Measurements from ENCODE around the gene PVR.
"Not testable (repeated sequence)": the region's sequence is repeated elsewhere in the genome, so short reads cannot be mapped to it uniquely, and the experiment has no call there.

PVR gene

DNA sequence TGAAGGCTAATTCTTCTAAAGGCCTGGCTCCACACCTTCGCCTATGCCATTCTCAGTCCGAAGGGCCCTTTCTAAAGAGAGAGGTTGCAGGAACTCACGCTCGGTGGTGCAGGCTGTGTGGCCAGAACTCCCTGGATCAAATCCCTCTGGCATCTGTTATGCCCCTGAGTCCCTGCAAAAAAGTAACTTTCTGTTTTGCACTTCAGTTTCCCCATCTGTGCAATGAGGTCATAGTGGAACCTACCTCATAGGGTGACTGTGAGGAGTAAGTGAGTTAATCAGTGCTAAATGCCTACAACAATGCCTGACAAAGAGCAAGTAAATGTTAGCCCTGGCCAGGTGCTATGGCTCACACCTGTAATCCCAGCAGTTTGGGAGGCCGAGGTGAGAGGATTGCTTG, 23.0 kb upstream of the PVR start:
- DNase-seq = no peak

DNA sequence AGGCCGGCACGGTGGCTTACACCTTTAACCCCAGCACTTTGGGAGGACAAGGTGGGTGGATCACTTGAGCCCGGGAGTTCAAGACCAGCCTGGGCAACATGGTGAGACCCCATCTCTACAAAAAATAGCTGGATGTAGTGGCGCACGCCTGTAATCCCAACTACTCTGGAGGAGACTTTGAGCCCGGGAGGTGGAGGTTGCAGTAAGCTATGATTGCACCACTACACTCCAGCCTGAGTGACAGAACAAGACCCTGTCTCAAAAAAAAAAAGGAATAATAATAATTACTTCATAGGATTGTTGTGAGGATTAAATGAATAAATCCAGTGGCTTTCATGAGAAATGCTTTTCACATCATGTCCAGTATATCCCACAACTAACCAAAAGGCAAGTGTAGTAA, 22.3 kb upstream of the PVR start:
- DNase-seq = no peak

DNA sequence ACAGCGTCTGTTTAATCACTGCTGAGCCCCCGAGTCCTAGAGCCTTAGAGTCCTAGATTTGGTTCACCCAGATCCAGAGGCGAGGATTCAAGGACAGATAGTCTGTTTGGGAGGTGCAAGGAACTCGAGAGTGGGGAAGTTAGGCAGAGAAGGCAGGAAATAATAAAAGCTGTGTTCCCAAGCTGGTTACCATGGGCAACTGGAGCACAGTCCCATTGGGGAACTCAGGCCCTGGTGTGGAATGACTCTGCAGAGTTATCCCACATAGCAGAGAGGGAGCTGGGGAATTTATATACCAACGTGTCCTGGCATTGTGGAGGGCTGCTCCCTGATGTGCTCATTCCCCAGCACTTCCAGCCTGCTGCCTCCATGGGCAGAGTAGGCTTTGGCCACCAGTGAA, 20.6 kb upstream of the PVR start:
- no peak for DNase-seq

DNA sequence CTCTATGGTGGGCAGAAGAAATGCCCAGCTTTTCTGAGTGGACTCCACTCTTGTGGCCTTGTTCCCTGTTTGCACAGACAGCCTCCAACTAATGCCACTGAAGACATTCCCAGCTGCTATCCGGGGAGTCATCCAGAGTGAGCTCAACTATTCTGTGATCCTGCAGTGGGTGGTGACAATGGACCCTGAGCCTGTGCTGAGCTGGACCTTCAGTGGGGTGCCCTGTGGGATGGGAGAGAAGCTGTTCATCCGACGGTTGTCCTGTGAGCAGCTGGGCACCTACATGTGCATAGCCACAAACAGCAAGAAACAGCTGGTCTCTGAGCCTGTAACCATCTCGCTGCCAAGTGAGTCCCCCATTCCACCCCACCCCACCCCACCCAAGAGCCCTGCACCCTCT, 20.1 kb upstream of the PVR start:
- DNase-seq = no peak

DNA sequence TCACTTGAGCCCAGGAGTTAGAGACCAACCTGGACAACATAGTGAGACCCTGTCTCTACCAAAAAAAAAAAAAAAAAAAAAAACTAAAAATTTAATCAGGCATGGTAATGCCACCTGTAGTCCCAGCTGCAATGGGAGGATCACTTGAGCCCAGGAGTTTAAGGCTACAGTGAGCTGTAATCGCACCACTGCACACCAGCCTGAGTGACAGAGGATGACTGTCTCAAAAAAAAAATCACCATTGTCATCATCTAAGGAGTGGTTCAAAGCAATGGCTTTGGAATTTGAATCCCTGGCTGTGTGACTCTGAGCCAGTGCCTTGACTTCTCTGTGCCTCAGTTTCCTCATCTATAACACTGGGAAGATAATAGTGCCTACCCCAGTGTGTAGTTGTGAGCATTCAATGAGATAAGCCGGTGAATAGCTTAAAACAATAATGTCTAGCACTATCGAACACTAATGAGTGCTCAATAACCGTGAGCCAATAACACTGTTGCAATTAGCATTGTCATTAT, 18.8 kb upstream of the PVR start:
- DNase-seq = no peak

DNA sequence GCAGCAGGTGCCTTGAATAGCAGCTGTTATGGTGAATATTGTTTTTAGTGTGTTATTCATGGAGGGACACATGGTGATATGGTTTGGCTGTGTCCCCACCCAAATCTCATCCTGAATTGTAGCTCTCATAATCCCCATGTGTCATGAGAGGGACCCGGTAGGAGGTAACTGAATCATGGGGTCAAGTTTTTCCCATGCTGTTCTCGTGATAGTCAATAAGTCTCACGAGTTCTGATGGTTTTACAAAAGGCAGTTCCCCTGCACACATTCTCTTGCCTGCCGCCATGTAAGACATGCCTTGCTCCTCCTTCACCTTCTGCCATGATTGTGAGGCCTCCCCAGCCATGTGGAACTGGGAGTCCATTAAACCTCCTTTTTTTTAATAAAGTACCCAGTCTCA, 18.1 kb upstream of the PVR start:
- not testable (repeated sequence) for DNase-seq

DNA sequence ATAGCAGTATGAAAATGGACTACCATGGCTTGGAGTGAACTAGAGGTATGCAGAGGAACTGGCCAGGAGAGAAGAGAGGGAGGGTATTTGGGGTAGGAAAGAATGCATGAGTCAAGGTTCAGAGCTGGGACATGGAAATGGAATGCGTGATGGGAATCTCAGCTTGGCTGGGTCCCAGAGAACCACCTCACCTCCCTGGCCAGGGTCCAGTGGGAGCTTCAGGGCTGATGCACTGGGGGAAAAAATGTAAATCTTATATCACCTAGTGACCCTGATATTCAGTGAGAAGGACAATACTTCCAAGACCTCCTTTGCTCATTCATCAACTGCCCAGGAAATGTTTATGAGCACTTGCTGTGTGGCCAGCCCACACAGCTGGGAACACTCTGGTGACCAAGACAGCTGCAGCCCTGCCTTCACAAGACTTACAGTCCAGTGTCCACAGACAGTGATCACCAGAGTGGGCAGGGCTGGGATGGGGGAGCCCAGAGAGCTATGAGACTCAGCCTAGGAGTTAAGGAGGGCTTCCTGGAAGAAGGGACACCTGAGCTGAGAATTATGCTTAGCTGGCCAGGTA, 17.6 kb upstream of the PVR start:
- no peak for DNase-seq

DNA sequence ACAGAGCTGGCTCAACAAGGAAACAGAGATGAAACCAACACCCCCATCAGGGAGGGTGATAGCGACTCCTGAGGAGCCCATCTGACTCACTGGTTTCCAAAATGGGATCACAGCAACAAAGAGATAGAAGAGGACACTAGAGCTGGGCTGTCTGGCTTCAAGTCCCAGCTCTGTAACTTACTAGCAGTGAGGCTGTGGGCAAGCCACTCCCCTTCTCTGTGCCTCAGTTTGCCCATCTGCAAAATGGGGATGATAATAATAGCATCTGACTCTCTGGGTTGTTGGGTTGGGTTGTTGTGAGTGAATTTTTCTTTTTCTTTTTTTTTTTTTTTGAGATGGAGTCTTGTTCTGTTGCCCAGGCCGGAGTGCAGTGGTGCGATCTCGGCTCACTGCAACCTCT, 16.1 kb upstream of the PVR start:
- no peak for DNase-seq

DNA sequence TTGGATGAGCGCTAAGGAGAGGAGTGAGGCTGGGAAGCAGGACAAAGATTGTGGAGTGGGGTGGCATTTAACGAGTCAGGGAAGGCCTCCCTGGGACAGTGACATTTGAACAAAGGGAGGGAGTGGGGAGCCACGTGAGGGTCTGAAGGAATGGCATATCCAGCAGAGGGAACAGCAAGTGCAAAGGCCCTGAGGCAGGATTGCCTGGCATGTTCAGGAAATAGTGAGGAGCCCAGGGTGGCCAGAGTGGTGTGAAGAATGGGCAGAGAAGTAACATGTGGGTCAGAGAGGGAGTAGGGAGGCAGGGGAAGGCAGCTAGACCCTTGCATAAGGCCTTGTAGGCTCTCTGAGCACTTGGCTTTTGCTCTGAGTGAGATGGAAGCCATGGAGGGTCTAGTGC, 14.9 kb upstream of the PVR start:
- DNase-seq = no peak

DNA sequence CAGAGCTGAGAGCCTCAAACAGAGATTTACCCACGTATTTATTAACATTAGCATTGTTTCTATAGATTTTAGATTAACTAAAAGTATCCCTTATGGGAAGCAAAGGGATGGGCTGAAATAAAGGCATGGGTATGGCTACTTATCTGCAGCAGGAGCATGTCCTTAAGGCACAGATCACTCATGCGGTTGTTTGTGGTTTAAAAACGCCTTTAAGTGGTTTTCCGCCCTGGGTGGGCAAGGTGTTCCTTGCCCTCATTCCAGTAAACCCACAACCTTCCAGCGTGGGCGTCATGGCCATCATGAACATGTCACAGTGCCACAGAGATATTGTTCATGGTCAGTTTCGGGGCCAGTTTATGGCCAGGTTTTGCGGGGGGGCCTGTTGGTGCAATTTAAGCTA, 12.1 kb upstream of the PVR start:
- not testable (repeated sequence) for DNase-seq

DNA sequence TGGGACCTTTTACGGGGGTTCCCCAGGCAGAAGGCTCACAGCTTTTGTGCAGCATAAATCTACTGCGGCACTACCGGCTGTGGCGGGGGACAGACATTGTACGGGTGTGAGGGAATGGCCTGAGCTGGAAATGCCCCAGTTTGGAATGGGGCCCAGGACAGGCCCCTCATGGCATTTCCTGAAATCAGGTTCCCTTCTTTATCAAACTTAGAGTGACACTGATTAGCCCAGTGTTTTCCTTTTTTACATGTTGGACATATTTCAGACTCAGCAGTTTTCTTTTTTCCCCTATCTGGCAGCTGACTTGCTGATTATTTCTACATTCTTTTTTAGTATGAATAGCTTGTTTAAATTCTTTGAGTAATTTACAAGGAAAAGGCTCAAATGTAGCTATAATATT, 9.7 kb upstream of the PVR start:
- DNase-seq = not testable (repeated sequence)

DNA sequence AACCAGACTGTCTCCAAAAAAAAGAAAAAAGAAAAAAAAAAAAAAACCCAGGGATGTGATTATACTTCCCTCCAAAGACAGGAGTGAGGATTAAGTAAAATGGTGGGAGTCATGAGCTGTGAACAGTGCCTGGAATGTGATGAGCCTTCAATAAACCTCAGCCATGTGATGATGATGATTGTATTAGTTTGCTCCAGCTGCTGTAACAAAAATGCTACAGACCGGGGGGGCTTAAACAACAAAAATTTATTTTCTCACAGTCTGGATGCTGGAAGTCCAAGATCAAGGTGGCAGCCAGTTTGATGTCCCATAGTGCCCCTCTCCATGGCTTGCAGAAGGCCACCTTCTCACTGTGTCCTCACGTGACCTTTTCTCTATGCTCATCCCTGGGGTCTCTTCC, 8.9 kb upstream of the PVR start:
- DNase-seq = no peak

DNA sequence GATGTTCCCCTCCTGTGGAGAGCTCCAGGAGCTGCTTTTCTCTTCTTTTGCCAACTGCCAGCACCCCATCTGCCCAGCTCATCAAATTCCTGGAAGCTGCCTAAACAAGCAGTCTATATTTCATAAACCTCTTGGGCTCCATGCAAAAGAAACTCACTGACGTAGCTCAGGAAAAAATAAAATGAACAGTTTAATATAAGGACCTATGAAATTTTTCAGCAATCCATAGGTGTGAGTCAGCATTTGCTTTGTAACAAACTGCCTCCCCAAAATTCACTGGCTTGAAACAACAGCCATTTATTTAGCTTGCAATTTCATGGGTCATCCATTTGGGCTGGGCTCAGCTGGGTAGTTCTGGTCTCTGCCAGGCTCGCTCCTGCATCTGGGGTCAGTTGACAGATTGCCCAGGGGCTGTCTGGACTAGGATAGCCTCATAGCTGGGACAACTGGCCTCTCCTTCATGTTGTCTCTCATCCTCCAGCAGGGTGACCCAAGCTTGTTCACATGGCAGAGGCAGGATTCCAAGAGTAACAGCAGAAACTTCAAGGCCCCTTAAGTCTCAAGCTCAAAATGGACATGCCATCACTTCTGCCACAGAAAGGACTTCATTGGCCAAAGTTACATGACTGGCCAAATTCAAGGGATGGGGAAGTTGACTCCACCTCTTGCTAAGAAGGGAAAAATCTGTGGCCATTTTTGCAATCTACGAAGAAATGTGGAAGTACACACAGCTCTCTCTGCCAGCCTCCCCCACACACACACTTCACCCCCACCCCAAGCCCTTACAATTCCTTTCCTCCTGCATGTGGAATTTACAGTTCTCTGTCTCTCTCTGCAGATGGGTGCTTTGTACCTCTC, 7.9 kb upstream of the PVR start:
- DNase-seq = no peak

DNA sequence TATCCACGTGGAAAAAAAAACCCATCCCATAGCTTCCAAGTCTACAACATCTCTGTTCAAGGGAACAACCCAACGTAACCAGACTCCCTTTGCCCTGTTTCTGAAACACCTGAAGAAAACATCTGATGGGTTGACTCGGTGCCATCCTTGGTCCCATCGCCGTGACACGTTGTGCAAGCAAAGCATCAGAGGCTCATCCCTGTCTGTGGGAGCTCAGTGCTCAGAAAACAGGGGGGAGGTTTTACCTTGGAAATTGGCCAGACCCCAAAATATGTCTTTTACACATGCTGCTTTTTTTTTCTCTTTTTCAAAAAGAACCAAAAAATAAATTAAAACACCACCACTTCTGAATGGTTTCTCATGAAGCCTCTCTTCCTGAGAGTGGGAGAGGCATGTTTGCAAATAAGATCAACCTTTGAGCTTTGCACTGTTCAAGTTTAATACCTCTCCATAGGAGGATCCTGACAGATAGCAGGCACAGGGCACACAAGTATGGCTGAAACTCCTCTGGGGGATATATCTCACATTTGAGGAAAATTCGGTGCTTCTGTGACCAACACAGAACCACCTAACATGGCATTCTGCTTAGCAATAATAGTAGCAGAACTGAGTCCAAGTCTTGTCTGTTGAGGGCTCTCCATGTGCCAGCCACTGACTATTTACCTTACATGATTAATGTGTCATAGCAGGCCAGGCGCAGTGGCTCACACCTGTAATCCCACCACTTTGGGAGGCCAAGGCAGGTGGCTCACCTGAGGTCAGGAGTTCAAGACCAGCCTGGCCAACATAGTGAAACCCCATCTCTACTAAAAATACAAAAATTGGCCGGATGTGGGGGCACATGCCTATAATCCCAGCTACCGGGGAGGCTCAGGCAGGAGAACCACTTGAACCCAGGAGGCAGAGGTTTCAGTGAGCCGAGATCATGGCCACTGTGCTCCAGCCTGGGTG, 7.0 kb upstream of the PVR start:
- DNase-seq = no peak

DNA sequence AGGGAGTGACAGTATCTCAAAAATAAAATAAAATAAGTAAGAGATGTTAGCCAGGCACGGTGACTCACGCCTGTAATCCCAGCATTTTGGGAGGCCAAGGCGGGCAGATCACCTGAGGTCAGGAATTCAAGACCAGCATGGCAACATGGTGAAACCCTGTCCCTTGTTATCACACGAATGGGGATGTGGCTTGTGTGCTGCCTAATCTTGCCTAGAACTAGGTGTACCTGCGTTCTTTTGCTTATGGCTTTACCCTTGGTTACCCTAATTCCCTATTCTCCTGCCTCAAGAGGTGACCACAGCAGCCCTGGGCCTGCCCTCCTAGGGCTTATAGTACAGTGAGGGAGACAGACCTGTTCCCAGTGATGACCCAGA, 6.3 kb upstream of the PVR start:
- DNase-seq = no peak

DNA sequence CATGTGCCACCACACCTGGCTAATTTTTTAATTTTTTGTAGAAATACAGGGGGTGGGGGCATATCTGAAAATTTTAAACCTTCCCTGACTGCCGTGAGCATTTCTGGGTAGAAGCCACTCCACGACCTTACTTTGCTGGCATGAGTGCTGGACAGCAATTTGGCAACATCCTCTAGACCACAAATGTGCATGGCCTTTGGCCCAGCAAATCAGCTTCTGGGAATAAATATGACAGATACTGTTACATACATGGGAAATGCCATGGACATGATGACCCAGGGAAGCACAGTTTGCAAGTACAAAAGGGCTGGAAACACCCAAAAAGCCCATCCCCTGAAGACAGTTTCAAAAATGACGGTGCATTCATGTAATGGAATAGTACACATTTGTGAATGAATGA, 3.2 kb upstream of the PVR start:
- DNase-seq = no peak

DNA sequence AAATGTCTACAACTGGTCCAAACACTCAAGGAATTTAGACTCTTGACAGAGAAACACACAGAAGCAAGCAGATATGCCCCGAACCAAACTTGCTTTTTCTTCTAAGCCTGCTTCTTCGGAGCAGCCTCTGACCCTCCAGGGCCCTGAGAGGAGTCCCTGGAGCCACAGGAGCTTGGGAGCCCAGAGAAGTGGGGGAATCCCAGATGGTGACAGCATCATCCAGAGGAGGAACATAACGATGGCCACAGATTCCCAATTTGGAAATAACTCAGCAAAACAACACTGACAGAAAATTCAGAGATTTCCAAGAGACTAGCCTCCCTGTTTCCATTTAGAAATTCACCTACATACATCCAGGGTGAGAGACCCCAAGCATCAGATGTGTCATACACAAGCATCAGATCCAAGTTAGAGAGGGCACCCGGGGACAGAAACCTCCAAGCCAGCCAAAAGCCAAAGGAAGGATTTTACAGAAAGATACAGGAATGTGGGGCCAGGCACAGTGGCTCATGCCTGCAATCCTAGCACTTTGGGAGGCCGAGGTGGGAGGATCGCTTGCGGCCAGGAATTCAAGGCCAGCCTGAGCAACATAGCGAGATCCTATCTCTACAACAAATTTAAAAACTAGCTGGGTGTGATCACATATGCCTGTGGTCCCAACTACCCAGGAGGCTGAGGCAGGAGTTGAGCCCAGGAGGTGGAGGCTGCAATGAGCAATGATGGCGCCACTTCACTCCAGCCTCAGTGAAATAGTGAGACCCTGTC, 2.0 kb upstream of the PVR start:
- DNase-seq = no peak

DNA sequence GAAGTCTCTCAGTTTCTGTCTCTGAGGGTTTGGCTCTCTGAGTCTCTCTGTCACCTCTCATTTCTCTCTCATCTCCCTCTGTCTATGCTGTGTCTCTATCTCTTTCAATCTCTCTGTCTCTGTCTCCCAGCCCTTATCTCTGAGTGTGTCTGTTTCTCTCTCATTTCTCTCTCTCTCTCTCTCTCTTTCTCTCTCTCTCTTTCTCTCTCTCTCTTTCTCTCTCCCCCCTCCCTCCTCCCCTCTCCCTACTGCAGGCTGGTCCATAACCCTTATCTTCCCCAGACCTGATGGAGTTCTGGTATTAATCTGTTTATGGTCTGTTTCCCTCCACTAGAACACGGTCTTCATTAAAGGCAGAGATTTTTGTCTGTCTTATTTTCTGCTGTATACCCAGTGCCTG, 1.3 kb upstream of the PVR start:
- no peak for DNase-seq

DNA sequence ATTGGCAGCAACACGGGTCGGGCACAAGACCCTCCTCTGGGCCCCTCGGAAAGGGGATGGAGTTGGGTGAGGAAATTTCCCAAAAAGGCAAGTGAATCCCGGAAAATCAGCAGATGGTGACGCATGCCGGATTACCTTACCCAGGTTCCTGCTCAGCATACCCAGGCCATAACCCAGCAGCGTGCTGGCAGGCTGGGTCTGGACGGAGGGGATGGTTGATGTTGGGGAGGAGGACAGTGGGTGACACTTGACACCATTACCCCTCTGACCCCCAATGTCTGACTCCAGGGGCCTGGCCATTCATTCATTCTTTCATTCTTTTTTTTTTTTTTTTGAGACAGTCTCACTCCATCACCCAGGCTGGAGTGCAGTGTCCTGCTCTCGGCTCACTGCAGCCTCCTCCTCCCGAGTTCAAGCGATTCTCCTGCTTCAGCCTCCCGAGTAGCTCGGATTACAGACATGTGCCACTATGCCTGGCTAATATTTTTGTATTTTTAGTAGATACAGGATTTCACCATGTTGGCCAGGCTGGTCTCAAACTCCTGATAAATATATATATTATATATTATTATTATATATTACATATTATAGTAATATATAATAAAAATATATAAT, 799 bp downstream of the PVR start:
- no peak for DNase-seq

DNA sequence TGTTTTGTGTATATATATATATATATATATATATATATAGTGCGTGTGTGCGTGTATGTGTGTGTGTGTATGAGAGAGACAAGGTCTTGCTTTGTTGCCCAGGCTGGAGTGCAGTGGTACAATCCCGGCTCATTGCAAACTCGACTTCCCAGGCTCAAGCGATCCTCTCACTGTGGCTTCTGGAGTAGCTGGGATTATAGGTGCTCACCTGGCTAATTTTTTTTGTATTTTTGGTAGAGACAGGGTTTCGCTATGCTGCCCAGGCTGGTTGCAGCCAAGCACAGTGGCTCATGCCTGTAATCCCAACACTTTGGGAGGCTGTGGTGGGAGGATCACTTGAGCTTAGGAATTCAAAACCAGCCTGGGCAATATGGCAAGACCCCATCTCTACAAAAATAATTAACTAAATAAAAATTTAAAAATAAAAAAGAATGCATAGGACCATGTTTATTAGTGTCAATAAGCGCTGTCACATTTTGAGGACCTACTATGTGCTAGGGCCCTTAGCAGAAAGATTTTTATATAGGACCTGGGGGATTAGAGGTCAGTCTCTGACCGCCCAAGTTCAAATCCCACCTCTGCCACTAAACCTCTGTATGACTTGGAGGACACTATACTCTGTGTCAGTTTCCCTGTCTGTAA, 1.8 kb downstream of the PVR start:
- no peak for DNase-seq

DNA sequence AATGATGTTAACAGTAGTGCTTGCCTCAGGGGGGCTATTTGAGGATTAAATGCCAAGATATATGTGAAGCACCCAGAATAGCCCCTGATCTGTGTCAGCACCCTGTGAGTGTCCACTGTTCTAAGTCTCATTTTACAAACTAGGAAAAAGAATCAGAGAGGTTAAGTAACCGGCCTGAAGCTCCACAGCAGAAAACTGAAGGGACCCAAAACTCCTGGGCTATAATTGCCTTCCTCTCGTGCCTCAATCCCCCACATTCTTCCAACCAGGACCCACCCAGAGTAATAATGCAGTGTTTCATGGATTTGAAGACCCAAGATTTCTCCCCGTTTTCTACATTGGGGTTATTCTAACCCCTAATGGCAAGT, 2.3 kb downstream of the PVR start:
- DNase-seq = no peak

DNA sequence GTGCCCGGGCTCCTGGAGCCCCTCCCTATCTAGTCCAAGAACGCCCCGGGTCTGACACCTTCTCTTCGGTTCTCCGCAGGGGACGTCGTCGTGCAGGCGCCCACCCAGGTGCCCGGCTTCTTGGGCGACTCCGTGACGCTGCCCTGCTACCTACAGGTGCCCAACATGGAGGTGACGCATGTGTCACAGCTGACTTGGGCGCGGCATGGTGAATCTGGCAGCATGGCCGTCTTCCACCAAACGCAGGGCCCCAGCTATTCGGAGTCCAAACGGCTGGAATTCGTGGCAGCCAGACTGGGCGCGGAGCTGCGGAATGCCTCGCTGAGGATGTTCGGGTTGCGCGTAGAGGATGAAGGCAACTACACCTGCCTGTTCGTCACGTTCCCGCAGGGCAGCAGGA, 3.4 kb downstream of the PVR start:
- DNase-seq = no peak

Measured in NCI-H1436 (cell line).